ENCODE results near the gene SPEM3.
"Not testable (repeated sequence)": the region's sequence is repeated elsewhere in the genome, so short reads cannot be mapped to it uniquely, and the experiment has no call there.

The SPEM3 gene

GRCh38 chr17:7474767-7475166 is 46.1 kb downstream of the SPEM3 start:
- not testable (repeated sequence) for DNase-seq (ENCODE audit: low read depth)

DNA sequence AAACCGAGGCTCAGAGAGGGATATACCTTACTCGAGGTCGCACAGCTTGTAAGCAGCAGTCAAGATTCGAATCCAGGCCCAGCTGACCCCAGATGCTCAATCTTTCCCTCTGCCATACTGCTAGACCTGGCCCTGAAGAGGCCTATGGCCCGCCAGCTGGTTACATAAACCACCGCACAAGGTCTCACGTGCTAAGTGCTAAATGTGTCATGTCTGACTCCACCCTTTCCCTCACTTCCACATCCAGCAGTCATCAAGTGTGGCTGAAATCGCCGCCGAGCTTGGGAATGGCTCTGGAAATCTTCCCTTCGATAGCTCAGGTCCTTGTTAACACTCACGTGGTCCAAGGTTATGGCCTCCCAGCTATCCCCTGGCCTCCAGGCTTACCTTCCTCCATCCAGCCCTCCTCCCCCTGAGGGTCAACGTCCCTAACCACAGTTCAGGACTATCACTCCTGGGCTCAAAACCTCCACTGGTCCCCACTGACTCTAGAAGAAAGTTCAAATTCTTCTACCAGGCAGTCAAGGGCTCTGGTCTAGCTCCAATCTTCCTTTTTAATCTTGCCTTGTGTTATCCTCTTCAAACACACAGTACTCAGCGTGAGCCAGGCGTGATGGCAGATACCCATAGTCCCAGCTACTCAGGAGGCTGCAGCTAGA is 47.2 kb downstream of the SPEM3 start:
- peak; percentile 49 for DNase-seq (ENCODE audit: low read depth)

GRCh38 chr17:7476494-7476893 is 47.8 kb downstream of the SPEM3 start:
- DNase-seq (ENCODE audit: low read depth), result peak; percentile 53

DNA sequence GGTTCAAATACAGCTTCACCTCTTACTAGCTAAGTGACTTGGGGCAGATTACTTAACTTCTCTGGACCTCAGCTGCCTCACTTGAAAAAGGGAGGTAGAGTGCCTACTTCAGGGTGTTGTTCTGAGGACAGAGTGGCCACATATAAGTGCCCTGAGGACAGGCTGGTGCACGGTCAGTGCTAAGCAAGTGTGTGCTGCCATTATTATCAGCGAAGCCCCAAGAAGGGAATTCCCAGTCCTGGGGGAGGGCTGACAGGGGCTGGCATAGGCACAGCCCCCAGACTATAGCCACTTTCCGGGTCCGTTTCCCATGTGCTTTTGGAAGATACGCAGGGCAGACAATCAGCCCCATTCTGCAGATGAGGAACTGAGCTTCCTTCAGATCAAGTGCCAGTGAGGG is 48.3 kb downstream of the SPEM3 start:
- DNase-seq (ENCODE audit: low read depth), result no peak

DNA sequence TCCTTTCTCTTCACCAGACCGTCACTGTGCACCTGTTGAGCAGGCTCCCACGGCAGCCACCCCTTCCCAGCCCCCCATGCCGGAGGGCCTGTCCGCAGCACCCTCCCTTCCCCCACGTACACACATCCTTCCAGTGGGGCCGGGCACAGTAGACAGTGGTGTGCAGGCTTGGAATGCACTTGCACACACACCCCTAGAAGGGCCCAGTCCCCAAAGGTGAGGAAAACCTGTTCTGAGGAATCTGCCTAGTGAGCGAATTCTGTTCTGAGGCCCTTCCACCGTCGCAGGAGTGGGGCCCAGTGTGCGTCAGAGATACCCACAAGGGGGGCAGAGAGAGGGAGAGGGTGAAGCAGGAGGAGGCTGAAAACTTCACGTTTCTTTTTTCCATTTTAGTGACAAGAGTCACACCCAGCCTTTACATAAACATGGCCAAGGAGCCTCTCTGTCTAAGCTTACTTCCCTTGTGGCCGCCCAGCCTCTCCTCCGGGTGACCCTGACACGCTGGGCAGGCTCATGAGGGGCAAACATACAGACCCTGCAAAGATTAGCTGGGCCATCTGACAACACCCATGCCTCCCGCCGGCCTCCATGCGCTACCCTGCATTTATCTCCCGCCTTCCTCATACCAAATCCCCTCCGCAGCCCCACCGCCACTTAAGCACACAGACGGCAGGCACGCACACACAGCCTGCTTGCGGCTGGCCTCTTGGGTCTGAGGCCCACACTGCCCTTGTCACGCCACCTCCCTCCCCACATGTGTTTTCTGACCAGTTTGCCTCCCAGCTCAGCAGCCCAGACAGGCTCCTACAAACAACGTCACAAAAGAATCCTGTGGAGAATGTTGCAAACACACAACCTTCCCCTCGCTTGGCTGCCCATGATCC is 49.0 kb downstream of the SPEM3 start:
- peak; percentile 80 for DNase-seq (ENCODE audit: low read depth)

- DNase-seq (ENCODE audit: low read depth), result no peak
Measured at GRCh38 chr17:7478276-7479212, 49.9 kb downstream of the SPEM3 start.

GRCh38 chr17:7479213-7480088 is 50.8 kb downstream of the SPEM3 start, which contains the start of gene ZBTB4:
Gene ZBTB4, minus strand, starts transcription at chr17:7479631. Its CDS starts 12,830 bp downstream, at chr17:7466801.
- DNase-seq (ENCODE audit: low read depth), result no peak

- DNase-seq (ENCODE audit: low read depth), result no peak
Measured at GRCh38 chr17:7480089-7480384, 51.4 kb downstream of the SPEM3 start.

- not testable (repeated sequence) for DNase-seq (ENCODE audit: low read depth)
Measured at GRCh38 chr17:7481275-7481674, 52.6 kb downstream of the SPEM3 start, which contains the start of gene SLC35G6. Gene SLC35G6, plus strand, starts transcription at chr17:7481446. Its CDS starts 71 bp downstream, at chr17:7481517.

DNA sequence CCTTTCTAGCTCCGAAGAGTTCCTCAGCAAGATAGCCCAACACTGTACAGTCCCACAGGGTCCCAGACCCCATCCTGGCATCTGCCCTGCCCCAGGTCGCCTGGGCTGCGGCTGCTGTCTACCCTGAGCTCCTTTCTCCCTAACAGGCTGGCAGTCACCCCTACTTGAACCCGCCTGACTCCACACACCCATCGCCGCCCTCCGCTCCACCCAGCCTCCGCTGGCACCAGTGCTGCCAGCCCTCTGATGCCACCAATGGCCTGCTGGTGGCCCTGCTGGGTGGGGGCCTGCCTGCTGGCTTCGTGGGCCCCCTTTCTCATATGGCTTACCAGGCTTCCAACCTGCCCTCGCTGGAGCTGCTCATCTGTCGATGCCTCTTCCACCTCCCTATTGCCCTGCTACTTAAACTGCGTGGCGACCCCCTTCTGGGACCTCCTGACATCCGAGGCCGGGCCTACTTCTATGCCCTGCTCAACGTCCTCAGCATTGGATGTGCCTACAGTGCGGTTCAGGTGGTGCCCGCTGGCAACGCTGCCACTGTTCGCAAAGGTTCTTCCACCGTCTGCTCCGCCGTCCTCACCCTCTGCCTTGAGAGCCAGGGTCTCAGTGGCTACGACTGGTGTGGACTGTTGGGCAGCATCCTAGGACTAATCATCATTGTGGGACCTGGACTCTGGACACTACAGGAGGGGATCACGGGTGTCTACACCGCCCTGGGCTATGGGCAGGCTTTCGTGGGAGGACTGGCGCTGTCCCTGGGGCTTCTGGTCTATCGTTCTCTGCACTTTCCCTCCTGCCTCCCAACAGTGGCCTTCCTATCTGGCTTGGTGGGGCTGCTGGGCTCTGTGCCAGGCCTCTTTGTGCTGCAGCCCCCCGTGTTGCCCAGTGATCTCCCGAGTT is 53.4 kb downstream of the SPEM3 start:
- not testable (repeated sequence) for DNase-seq (ENCODE audit: low read depth)

Measured in amniotic epithelial cell (primary cell).